GM21423 (cell line): Measurements from ENCODE around the gene MYOZ2.

Experiments
- ATAC-seq: cut with Tn5 transposase; IDR thresholded peaks from one replicate; pipeline ENCODE4 v1.9.1; 2021; ENCODE audit warnings: mild to moderate bottlenecking, moderate library complexity; ENCODE audit not compliant: unreplicated experiment

Gene MYOZ2

DNA sequence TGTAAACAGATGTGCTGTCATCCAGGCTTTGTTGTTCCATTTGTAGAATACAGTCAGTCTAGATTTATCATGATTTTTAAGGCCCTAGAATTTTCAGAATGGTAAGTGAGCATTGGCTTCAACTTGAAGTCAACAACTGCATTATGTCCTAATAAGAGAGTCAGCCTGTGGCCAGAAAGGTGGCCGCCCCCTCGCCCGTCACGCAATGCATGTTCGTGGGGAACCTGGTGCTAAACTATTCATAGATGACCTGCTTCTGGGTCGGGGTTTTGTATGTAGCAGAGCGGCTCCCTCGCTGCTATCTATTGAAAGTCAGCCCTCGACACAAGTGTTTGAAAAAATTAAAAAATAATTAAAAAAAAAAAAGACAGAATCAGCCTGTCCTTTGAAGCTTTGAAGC is 101.6 kb downstream of the MYOZ2 start:
- no peak for ATAC-seq
